Activated CD8-positive, alpha-beta memory T cell treated with anti-CD3 and anti-CD28 coated beads, Interleukin-2, amount 10 ng/mL, durations not matched to agents 7 days and 5 days (primary cell): ENCODE results near the gene ARPC1B. TPM values are rescaled to one million over a fixed set of nuclear protein-coding genes. Genes with fewer than 3 reads are reported as not detected.
A peak's percentile ranks its signal among the peaks of the same experiment; 100 is the strongest.
"Not testable (repeated sequence)": the region's sequence is repeated elsewhere in the genome, so short reads cannot be mapped to it uniquely, and the experiment has no call there.

Source experiments
- ATAC-seq: fragments of 150-1000 bp; cut with Tn5 transposase; one replicate; pipeline ENCODE4 v1.10.0; 2021; ENCODE audit warnings: moderate library complexity
- CTCF ChIA-PET: fragments of 350-600 bp; sonication (Branson Sonifier 250); formaldehyde crosslinking; loops from one replicate; lab custom pipeline; 2021; ENCODE audit warnings: antibody characterized with exemption; lab: Charles Lee
- DNase-seq: peaks from one replicate; pipeline ENCODE4 v3.0.0-alpha.2; 2020
- H3K27ac Mint-ChIP-seq: one replicate; pipeline ENCODE4 v1.8.0; 2021; ENCODE audit warnings: mild to moderate bottlenecking, mixed read lengths
- H3K27me3 Mint-ChIP-seq: one replicate; pipeline ENCODE4 v1.8.0; 2021; ENCODE audit warnings: mixed read lengths
- H3K36me3 Mint-ChIP-seq: one replicate; pipeline ENCODE4 v1.8.0; 2021; ENCODE audit warnings: mild to moderate bottlenecking, mixed read lengths
- H3K4me1 Mint-ChIP-seq: one replicate; pipeline ENCODE4 v1.8.0; 2021; ENCODE audit warnings: mixed read lengths
- H3K4me3 Mint-ChIP-seq: one replicate; pipeline ENCODE4 v1.8.0; 2021; ENCODE audit warnings: mild to moderate bottlenecking, moderate library complexity, mixed read lengths
- H3K9me3 Mint-ChIP-seq: one replicate; pipeline ENCODE4 v1.8.0; 2022; ENCODE audit warnings: low read depth, mixed read lengths
- total RNA-seq, 2 experiments: library from RNA; stranded (reverse); gene quantifications; one replicate each; pipeline ENCODE4 v1.2.3, GENCODE V29; 2021

Gene ARPC1B
- total RNA-seq, 2 experiments from 2014 or later = 388 to 398 TPM

GRCh38 chr7:99373091-99374066 lies 1.2 kb upstream of the ARPC1B start:
- ATAC-seq = no peak
- H3K36me3 Mint-ChIP-seq = peaks cover 17% of the 10 kb centered on the region
- CTCF ChIA-PET = interaction anchor here (1.0 kb wide), 2 partner anchors 18 to 131 kb away, joined by 3 read pairs; partner anchors contain the start of gene ZKSCAN5
- no peak for DNase-seq
- no peaks in the 10 kb centered on the region for H3K9me3 Mint-ChIP-seq
- H3K27me3 Mint-ChIP-seq = no peaks in the 10 kb centered on the region
- H3K4me3 Mint-ChIP-seq = peak overlapping the region; percentile 69
- peaks cover 43% of the 10 kb centered on the region for H3K4me1 Mint-ChIP-seq
- peak overlapping the region; percentile 56 for H3K27ac Mint-ChIP-seq

DNA sequence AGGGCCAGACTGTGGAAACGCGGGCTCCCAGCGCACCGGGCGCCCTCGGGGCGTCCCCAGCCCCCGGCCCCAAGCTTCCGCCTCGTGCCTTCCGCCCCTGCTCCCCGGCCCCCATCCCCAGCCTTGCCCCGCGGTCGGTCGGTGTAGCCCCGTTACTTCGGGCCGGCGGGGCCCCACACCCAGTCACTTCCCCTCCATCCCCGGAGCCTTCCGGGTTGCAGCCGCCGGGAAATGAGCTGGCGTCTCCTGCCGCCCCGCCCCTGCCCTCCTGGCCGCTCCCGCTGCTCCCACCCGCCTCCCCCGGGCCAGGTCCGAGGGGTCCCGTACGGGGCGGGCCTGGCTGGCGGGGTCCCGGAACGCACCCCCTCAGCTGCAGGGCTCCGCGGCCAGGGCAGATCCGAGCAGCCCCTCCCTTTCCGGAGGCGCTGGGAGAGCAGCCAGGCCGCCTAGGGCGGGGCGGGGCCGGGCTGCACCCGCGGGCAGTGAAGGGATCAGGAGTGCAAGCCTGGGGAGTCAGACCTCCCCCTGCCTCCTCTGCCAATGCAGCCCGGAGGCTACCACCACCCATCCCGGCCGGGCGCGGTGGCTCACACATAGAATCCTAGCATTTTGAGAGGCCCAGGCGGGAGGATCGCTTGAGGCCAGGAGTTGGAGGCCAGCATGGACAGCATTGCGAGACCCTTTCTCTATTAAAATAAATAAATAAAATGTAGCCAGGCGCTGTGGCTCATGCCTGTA lies 709 bp downstream of the ARPC1B start:
- Mint-ChIP-seq H3K27ac (peak overlapping the region; percentile 77), H3K36me3 (peaks cover 22% of the 10 kb centered on the region), H3K4me1 (peaks cover 40% of the 10 kb centered on the region), H3K9me3 (no peaks in the 10 kb centered on the region), H3K4me3 (peak overlapping the region; percentile 79), H3K27me3 (no peaks in the 10 kb centered on the region)
- DNase-seq = peak; percentile 84
- peak; percentile 61 for ATAC-seq
- CTCF ChIA-PET = interaction anchor here (0.6 kb wide), 1 partner anchor 33 kb away, joined by 3 read pairs; no protein-coding TSS in a partner anchor

- DNase-seq (peak; percentile 69), ATAC-seq (no peak)
- Mint-ChIP-seq H3K9me3 (no peaks in the 10 kb centered on the region), H3K27me3 (no peaks in the 10 kb centered on the region), H3K4me3 (peak overlapping the region; percentile 76), H3K36me3 (peaks cover 35% of the 10 kb centered on the region), H3K27ac (peak overlapping the region; percentile 97), H3K4me1 (peaks cover 56% of the 10 kb centered on the region)
- CTCF ChIA-PET = interaction anchor here (0.8 to 1.1 kb wide), 3 partner anchors 14 to 1795 kb away, joined by 3 to 4 read pairs (median 3); partner anchors contain the start of genes BUD31 and PDAP1
These were observed 4.6 kb downstream of the ARPC1B start for GRCh38 chr7:99379043-99379577.

DNA sequence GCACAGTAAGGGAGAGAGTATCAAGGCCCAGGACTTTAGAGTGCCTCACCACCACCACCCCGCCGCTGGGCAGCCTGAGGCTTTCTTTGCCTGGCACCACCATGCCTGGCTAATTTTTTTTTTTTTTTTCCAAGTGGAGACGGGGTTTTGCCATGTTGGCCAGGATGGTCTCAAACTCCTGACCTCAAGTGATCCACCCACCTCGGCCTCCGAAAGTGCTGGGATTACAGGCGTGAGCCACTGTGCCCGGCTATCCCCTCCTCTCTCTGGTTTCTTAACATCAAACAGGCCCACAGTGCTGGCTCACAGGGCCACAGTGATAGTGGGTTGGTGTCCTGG lies 5.1 kb downstream of the ARPC1B start:
- CTCF ChIA-PET = interaction anchor here (1.0 to 1.1 kb wide), 2 partner anchors 15 to 1794 kb away, joined by 3 to 4 read pairs; no protein-coding TSS in a partner anchor
- peaks cover 35% of the 10 kb centered on the region for H3K36me3 Mint-ChIP-seq

GRCh38 chr7:99380032-99380822 lies 5.7 kb downstream of the ARPC1B start:
- H3K27me3 Mint-ChIP-seq = no peaks in the 10 kb centered on the region
- peak; percentile 27 for ATAC-seq
- peak; percentile 67 for DNase-seq
- peaks cover 35% of the 10 kb centered on the region for H3K36me3 Mint-ChIP-seq
- no peaks in the 10 kb centered on the region for H3K9me3 Mint-ChIP-seq
- H3K4me3 Mint-ChIP-seq = peak overlapping the region; percentile 76
- CTCF ChIA-PET = interaction anchor here (0.6 to 1.0 kb wide), 3 partner anchors 13 to 28 kb away, joined by 3 to 6 read pairs (median 3); partner anchors contain the start of genes BUD31 and PDAP1
- peaks cover 61% of the 10 kb centered on the region for H3K4me1 Mint-ChIP-seq
- H3K27ac Mint-ChIP-seq = peak overlapping the region; percentile 97

More for the DNA sequence above, 5.1 kb downstream of the ARPC1B start:
- peak overlapping the region; percentile 76 for H3K4me3 Mint-ChIP-seq
- not testable (repeated sequence) for H3K27me3 Mint-ChIP-seq, H3K9me3 Mint-ChIP-seq, ATAC-seq, DNase-seq
- H3K27ac Mint-ChIP-seq = peak overlapping the region; percentile 97
- peaks cover 61% of the 10 kb centered on the region for H3K4me1 Mint-ChIP-seq

DNA sequence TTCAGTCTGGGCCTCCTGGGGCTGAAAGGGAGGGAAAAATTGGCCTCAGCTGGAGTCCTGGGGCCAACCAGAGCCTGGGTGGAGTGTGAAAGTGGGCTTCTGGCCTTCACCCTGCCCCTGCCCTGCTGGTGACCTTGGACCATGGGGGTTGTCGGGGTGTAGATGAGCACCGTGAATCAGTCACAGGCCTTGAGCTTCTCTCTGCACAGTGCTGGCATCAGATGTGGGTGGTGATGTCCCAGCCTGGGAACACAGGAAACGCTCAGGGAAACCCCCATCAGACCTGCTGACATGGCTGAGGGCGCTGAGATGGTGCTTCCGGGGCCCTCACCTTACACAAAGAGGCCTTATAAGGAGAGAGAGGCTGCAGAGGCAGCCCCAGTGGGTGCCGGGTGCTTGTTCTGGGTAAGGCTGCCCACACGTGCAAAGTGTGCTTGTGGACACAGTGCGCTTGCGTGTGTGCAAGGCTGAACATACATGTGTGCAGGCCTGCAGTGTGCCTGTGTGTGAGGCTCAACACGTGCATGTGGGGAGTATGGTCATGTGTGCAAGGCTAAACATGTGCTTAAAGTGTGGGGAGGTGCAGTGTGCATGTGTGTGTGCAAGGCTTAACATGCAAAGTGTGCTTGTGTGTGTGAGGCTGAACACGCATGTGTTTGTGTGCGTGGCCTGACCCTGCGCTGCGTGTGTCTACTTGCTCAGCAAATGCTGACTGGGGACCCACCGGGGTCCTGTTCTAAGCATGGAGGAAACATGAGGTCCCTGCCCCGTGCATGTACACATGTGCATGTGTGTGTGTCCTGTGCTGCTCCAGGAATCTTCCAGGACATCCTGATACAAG lies 6.5 kb downstream of the ARPC1B start:
- CTCF ChIA-PET = interaction anchor here (0.6 to 1.0 kb wide), 3 partner anchors 12 to 27 kb away, joined by 3 to 6 read pairs (median 3); partner anchors contain the start of genes BUD31 and PDAP1
- peak overlapping the region; percentile 76 for H3K4me3 Mint-ChIP-seq
- H3K36me3 Mint-ChIP-seq = peaks cover 37% of the 10 kb centered on the region
- peaks cover 64% of the 10 kb centered on the region for H3K4me1 Mint-ChIP-seq
- no peaks in the 10 kb centered on the region for H3K9me3 Mint-ChIP-seq
- no peaks in the 10 kb centered on the region for H3K27me3 Mint-ChIP-seq
- DNase-seq (peak; percentile 96), ATAC-seq (peak; percentile 90)
- peak overlapping the region; percentile 97 for H3K27ac Mint-ChIP-seq

DNA sequence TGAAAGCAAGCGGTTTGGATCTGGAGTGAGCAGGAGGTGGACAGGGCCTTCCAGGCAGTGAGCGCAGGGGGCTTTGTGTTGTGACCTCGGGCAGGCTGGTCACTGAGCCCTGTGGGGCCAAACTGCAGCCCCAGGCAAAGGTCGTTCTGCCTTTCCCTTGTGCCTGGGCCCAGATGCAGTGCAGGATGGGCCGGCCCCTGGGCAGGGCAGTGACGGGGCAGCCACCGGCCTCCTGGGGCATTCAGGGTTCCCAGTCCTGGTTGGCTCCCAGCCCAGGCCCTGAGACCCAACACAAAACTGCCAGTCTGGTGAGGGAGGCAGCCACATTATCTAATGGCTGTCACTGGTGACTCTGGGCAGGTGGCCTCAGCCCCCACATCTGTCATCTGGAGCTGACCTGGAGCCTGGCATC lies 7.1 kb downstream of the ARPC1B start:
- Mint-ChIP-seq H3K9me3 (no peaks in the 10 kb centered on the region), H3K36me3 (peaks cover 40% of the 10 kb centered on the region), H3K4me3 (peak overlapping the region; percentile 76), H3K27me3 (no peaks in the 10 kb centered on the region), H3K4me1 (peaks cover 59% of the 10 kb centered on the region), H3K27ac (peak overlapping the region; percentile 97)
- no peak for DNase-seq
- CTCF ChIA-PET = interaction anchor here (1.0 kb wide), 1 partner anchor 13 kb away, joined by 3 read pairs; no protein-coding TSS in a partner anchor
- ATAC-seq = no peak

- ATAC-seq (no peak), DNase-seq (no peak)
- CTCF ChIA-PET = interaction anchor here (1.1 to 1.2 kb wide), 2 partner anchors 15 to 24 kb away, joined by 3 to 4 read pairs; no protein-coding TSS in a partner anchor
- peak overlapping the region; percentile 69 for H3K27ac Mint-ChIP-seq
- no peaks in the 10 kb centered on the region for H3K27me3 Mint-ChIP-seq
- H3K36me3 Mint-ChIP-seq = peaks cover 40% of the 10 kb centered on the region
- no peak overlapping the region for H3K4me3 Mint-ChIP-seq
- no peaks in the 10 kb centered on the region for H3K9me3 Mint-ChIP-seq
- H3K4me1 Mint-ChIP-seq = peaks cover 50% of the 10 kb centered on the region
These were observed 8.7 kb downstream of the ARPC1B start for GRCh38 chr7:99383203-99383602.

DNA sequence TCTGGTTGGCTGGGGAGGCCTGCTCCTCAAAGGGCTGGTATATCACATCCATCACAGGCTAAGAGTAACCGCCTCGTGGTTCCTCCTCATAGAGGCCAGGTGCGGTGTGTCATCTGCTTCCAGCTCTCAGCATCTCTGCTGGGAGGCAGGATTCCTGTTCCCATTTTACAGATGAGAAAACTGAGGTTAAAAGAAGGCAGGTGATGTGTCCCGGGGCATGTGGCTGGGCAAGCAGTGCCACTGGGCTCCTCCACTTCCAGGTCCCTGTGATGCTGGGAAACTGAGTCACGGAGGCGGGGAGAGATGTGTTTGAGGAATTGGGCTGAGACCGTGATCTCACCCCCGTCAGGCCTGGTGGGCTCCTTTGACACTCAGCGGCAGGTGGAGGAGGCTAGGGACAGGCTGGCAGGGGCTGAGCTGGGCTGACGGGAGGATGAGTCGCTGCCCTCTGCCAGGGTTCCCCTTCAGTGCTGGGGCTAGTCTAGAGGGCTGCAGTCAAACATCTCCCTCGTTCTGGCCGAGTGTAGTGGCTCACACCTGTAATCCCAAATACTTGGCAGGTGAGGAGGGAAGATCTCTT lies 9.4 kb downstream of the ARPC1B start:
- peaks cover 43% of the 10 kb centered on the region for H3K36me3 Mint-ChIP-seq

GRCh38 chr7:99384523-99384922 lies 10.0 kb downstream of the ARPC1B start:
- Mint-ChIP-seq H3K27me3 (no peaks in the 10 kb centered on the region), H3K27ac (peak overlapping the region; percentile 69), H3K36me3 (peaks cover 43% of the 10 kb centered on the region), H3K4me1 (peaks cover 40% of the 10 kb centered on the region), H3K4me3 (no peak overlapping the region), H3K9me3 (no peaks in the 10 kb centered on the region)
- no peak for ATAC-seq
- CTCF ChIA-PET = no interaction called here
- DNase-seq = no peak

More for the DNA sequence above, 9.4 kb downstream of the ARPC1B start:
- peaks cover 46% of the 10 kb centered on the region for H3K4me1 Mint-ChIP-seq
- no peak for ATAC-seq
- CTCF ChIA-PET = interaction anchor here (1.1 kb wide), 1 partner anchor 15 kb away, joined by 4 read pairs; no protein-coding TSS in a partner anchor
- peak overlapping the region; percentile 69 for H3K27ac Mint-ChIP-seq
- H3K4me3 Mint-ChIP-seq = no peak overlapping the region
- DNase-seq = no peak
- no peaks in the 10 kb centered on the region for H3K27me3 Mint-ChIP-seq
- no peaks in the 10 kb centered on the region for H3K9me3 Mint-ChIP-seq

- Mint-ChIP-seq H3K27me3 (no peaks in the 10 kb centered on the region), H3K36me3 (peaks cover 40% of the 10 kb centered on the region), H3K9me3 (no peaks in the 10 kb centered on the region), H3K4me1 (peaks cover 32% of the 10 kb centered on the region), H3K4me3 (no peak overlapping the region), H3K27ac (peak overlapping the region; percentile 28)
- CTCF ChIA-PET = interaction anchor here (1.1 to 2.1 kb wide), 2 partner anchors 20 to 119 kb away, joined by 3 to 10 read pairs; partner anchors contain the start of gene ZKSCAN5
- ATAC-seq (no peak), DNase-seq (no peak)
These were observed 11.0 kb downstream of the ARPC1B start for GRCh38 chr7:99385564-99385963.
